H1 (cell line): ENCODE measurements around the gene SYNJ2. TPM values are rescaled to one million over a fixed set of nuclear protein-coding genes. Genes with fewer than 3 reads are reported as not detected.

Experiments
- CTBP2 ChIP-seq: IDR thresholded peaks from 2 replicates; pipeline ENCODE4 v1.7.0; 2011; ENCODE audit warnings: borderline replicate concordance, mild to moderate bottlenecking, moderate library complexity, mixed read lengths, low read length; ENCODE audit not compliant: insufficient read depth, insufficient read length
- FOSL1 ChIP-seq: IDR thresholded peaks from 2 replicates; pipeline ENCODE4 v1.6.1; 2011; ENCODE audit warnings: mild to moderate bottlenecking, low read depth, low read length, moderate library complexity; ENCODE audit not compliant: insufficient read depth
- HDAC2 ChIP-seq, 2 experiments: fragments of 300-600 bp in 1 of 2; sonication (generic) in 1 of 2; IDR thresholded peaks; 2 replicates each; pipeline ENCODE4 v1.6.1; 2011 to 2012; ENCODE audit warnings: low read depth in 2 of 2, low read length in 2 of 2, mild to moderate bottlenecking in 2 of 2, moderate library complexity in 2 of 2, borderline replicate concordance in 1 of 2, inconsistent platforms in 1 of 2
- TEAD4 ChIP-seq: IDR thresholded peaks from 2 replicates; pipeline ENCODE4 v1.6.1; 2012; ENCODE audit warnings: low read depth, low read length, inconsistent platforms, mixed read lengths
- polyA plus RNA-seq, 7 experiments: library from polyadenylated mRNA; depleted of rRNA in 3 of 7; stranded (reverse) in 5 of 7; unstranded in 2 of 7; fragments of >200 nt in 5 of 7; fragments of 200-250 nt in 2 of 7; gene quantifications; 1 replicate in 5 of 7; 2 replicates in 1 of 7; 4 replicates in 1 of 7; pipeline versions ENCODE4 v1.2.1 to v1.2.3, GENCODE V29; 2011 to 2013; ENCODE audit warnings: missing spikeins in 2 of 7, mixed read lengths in 2 of 7
- total RNA-seq: library from RNA; stranded (reverse); fragmentation: NEBNext Ultra II Directional; extraction: Animal tissue kit (Norgen Biotek cat#: 25700); gene quantifications from 2 replicates; pipeline ENCODE4 v1.2.1, GENCODE V29; 2021

SYNJ2 gene
- total and polyA plus RNA-seq, 2 of the 8 experiments (the other 6 are each of a cell fraction or from before 2014, with no cell fraction given): 3.7 to 13.9 TPM

GRCh38 chr6:158050955-158051354, 69.3 kb downstream of the SYNJ2 start (continued):
- TF ChIP-seq CTBP2: no peak
- TF ChIP-seq HDAC2 (IDR thresholded peaks at IDR 0.05; ENCODE audit: borderline replicate concordance in 1 of 2, low read depth in 2 of 2, low read length in 2 of 2): no peak
- no peak for TF ChIP-seq TEAD4
- no peak for TF ChIP-seq FOSL1
